GM12873 (cell line): ENCODE results near the gene POLR2L.

Source experiments
- TF ChIP-seq, protein P1 (sequence below): IDR thresholded peaks from 2 replicates; pipeline ENCODE4 v1.5.1; 2012; ENCODE audit warnings: low read depth, mild to moderate bottlenecking, moderate library complexity, low read length, control low read depth; ENCODE audit not compliant: insufficient read depth; ENCODE audit errors: missing control alignments

POLR2L gene

GRCh38 chr11:796565-797295, 45.6 kb downstream of the POLR2L start:
- TF ChIP-seq, protein P1, sequence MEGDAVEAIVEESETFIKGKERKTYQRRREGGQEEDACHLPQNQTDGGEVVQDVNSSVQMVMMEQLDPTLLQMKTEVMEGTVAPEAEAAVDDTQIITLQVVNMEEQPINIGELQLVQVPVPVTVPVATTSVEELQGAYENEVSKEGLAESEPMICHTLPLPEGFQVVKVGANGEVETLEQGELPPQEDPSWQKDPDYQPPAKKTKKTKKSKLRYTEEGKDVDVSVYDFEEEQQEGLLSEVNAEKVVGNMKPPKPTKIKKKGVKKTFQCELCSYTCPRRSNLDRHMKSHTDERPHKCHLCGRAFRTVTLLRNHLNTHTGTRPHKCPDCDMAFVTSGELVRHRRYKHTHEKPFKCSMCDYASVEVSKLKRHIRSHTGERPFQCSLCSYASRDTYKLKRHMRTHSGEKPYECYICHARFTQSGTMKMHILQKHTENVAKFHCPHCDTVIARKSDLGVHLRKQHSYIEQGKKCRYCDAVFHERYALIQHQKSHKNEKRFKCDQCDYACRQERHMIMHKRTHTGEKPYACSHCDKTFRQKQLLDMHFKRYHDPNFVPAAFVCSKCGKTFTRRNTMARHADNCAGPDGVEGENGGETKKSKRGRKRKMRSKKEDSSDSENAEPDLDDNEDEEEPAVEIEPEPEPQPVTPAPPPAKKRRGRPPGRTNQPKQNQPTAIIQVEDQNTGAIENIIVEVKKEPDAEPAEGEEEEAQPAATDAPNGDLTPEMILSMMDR, result no peak

DNA sequence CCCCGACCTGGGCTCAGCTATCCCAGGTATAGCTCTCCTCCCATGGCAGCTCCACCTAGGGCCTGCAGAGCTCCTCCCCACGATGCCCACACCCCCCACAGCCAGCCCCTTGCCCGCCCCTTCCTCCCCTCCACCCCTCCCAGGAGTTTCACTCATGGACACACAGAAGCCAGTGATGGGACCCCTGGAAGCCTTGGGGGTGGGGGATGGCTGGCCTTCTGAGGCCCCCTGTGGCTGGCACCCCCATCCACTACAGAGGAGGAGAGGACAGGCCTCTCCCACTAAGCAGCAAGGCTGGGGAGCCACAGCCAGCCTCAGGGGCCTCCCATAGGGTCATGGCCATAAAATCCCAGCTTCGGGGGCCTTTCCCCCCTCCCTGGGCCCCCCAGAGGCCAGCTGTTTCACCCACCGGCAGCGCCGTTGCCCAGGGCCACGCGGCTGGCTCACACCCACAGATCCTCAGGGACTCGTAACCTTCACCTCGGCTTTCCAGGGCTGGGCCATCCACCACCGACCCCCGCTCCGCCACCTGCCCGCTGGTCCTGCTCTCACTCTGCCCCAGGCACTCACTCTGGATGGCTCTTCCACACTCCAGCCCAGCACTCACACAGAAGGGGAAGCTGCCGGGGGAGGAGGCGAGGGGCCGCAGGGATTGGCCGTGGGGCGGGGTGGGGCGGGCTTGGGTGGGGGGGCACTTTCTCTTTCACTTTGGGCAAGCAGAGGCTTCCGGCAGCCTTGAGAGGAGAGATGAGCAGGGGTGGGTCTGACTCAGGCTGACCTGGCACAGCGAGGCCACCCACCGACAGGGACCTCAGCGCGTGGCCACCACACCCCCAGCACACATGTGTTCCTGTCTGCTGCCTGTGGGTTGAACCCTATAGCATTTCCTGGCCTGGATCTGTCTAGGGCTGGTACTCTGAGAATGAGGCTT, 46.4 kb downstream of the POLR2L start:
- TF ChIP-seq, protein P1, result no peak

GRCh38 chr11:794766-795633, 47.3 kb downstream of the POLR2L start:
- TF ChIP-seq, protein P1, result no peak

DNA sequence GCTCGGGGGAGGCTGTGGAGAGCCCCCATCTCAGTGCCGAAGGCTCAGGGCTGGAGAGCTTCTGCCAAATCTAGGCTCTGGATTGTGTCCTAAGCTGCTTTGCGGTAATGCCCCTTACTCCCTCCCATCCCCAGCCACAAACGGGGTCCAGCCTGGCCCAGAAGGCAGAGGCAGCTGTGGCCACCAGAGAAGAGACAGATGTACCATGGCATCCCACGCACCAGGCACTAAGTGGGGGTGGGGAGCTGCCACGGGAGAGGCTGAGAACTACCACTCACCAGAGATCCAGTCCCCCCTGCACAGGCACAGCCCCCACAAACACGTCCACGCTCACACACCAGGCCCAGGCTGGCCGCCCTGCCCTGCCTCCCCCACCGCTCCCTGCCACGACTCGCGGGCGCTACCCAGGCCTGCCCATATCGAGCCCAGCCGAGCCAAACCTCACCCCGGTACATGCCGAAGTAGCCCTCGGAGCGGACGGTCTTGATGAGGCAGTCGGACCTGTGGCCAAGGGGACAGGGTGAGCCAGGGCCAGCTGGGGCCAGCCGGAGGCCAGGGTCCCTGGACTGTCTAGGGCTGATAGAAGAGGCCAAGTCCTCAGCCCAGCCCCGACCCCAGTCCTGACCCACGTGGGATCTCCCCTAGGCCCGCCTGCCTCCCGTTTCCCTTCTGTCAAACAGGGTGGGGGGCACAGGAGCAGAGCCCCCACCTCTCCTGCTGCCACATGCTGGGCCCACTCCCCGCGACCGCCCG, 48.1 kb downstream of the POLR2L start:
- TF ChIP-seq, protein P1, result no peak

DNA sequence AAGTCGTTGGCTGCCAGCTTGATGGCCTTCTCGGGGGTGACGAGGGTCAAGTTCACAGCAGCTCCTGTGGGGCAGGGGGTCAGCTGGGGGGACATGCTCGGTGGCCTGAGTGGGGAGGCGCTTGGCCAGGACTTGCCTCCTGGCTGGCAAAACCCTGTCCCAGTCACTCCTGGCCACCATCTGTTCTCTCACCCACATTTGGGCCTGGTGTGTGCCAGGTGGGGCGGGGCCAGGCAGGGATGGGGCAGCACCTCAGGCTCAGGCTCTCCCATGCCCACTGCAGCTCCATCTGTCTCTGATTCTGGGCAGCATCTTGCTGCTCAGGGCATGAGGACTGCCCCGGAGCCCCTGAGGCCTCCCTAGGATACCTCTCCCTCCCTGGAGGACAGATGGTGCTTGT, 48.8 kb downstream of the POLR2L start:
- TF ChIP-seq, protein P1, result no peak

DNA sequence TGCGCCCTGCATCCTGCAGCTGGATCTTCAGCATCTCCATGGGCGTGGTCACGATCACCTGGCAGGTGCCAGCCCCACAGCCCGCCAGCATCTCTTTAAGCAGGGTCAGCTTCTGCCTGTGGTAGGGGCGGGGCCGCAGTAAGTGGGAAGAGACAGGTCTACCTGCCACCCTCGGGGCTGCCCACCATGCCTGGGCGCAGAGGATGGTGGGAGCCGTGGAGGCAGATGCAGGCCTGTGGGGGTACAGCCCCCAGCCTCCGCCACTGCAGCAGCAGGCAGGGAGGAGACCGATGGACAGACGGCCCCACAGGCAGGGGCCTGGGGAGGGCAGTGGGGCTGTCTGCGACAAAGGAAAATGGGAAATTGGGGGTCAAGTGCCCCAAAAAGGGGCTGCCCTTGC, 49.5 kb downstream of the POLR2L start:
- TF ChIP-seq, protein P1, result no peak

DNA sequence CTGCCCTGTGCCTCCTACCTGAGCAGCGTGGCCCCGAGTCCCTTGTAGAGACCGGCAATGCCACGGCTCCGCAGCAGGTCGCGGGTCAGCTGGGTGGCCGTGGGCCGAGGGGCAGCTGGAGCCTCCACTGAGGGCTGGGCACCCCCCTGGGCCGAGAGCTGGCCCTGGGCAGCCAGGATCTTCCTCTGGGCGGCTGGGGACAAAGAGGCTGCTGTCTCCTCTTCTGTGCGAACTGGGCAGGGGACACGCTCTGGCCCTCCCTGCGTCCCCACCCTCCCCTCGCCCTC, 49.9 kb downstream of the POLR2L start:
- TF ChIP-seq, protein P1, result no peak
